ENCODE measurements around the gene NECTIN3. TPM values are rescaled to one million over a fixed set of nuclear protein-coding genes. Genes with fewer than 3 reads are reported as not detected.
A peak's percentile ranks its signal among the peaks of the same experiment; 100 is the strongest.

Gene NECTIN3
- polyA plus RNA-seq, 1 experiment = 98.3 TPM

- ChIA-PET POLR2A (no interaction called here), CTCF (interaction anchor here (0.7 to 1.0 kb wide), 4 partner anchors 10 to 1679 kb away, joined by 3 to 4 read pairs (median 3); no protein-coding TSS in a partner anchor)
- peak; percentile 35 for TF ChIP-seq CTCF (IDR thresholded peaks at IDR 0.05; ENCODE audit: low read depth, low read length)
- no peak for DNase-seq (ENCODE audit: low read depth, low spot score)
- H3K27ac ChIP-seq (ENCODE audit: low read depth, low read length) = no peak overlapping the region
- H3K4me3 ChIP-seq (ENCODE audit: low read depth, low read length) = no peak overlapping the region
- H3K9me3 ChIP-seq (ENCODE audit: control insufficient read depth, insufficient read depth, low read length) = no peaks in the 10 kb centered on the region
- no peaks in the 10 kb centered on the region for H3K27me3 ChIP-seq (ENCODE audit: control insufficient read depth, insufficient read depth, low read length)
These were observed 138.5 kb downstream of the NECTIN3 start for GRCh38 chr3:111210003-111210711.

GRCh38 chr3:111210866-111211564 lies 139.4 kb downstream of the NECTIN3 start:
- ChIA-PET CTCF (no interaction called here), POLR2A (no interaction called here)
- Histone ChIP-seq H3K4me3 (ENCODE audit: low read depth, low read length) (no peak overlapping the region), H3K27ac (ENCODE audit: low read depth, low read length) (no peak overlapping the region), H3K9me3 (ENCODE audit: control insufficient read depth, insufficient read depth, low read length) (no peaks in the 10 kb centered on the region), H3K27me3 (ENCODE audit: control insufficient read depth, insufficient read depth, low read length) (no peaks in the 10 kb centered on the region)
- no peak for DNase-seq (ENCODE audit: low read depth, low spot score)
- no peak for TF ChIP-seq CTCF (IDR thresholded peaks at IDR 0.05; ENCODE audit: low read depth, low read length)

DNA sequence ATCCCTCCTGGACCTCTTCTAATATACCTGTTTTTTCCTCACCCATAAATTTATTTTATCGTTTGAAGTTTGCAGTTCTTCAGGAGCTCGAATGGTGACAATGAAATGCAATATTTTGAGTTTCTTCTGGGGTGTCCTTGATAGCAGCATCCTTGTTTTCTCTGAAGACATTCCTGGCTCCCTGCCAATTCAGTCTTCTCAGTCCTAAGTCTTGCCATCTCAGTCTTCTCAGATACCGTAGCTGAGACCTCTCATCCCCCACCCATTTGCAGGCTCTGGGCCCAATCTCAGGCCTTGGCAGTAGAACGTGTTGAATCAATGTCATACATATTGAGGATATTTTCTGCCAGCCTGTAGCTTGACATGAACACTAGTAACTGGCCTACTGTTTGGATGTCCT lies 140.9 kb downstream of the NECTIN3 start:
- Histone ChIP-seq H3K9me3 (ENCODE audit: control insufficient read depth, insufficient read depth, low read length) (no peaks in the 10 kb centered on the region), H3K27ac (ENCODE audit: low read depth, low read length) (no peak overlapping the region), H3K27me3 (ENCODE audit: control insufficient read depth, insufficient read depth, low read length) (no peaks in the 10 kb centered on the region), H3K4me3 (ENCODE audit: low read depth, low read length) (no peak overlapping the region)
- DNase-seq (ENCODE audit: low read depth, low spot score) = no peak
- POLR2A ChIA-PET = no interaction called here
- CTCF ChIA-PET = no interaction called here
- TF ChIP-seq CTCF (IDR thresholded peaks at IDR 0.05; ENCODE audit: low read depth, low read length) = no peak

GRCh38 chr3:111215481-111215880 lies 143.9 kb downstream of the NECTIN3 start:
- Histone ChIP-seq H3K9me3 (ENCODE audit: control insufficient read depth, insufficient read depth, low read length) (no peaks in the 10 kb centered on the region), H3K27ac (ENCODE audit: low read depth, low read length) (no peak overlapping the region), H3K27me3 (ENCODE audit: control insufficient read depth, insufficient read depth, low read length) (no peaks in the 10 kb centered on the region), H3K4me3 (ENCODE audit: low read depth, low read length) (no peak overlapping the region)
- ChIA-PET POLR2A (no interaction called here), CTCF (no interaction called here)
- no peak for TF ChIP-seq CTCF (IDR thresholded peaks at IDR 0.05; ENCODE audit: low read depth, low read length)
- no peak for DNase-seq (ENCODE audit: low read depth, low spot score)

DNA sequence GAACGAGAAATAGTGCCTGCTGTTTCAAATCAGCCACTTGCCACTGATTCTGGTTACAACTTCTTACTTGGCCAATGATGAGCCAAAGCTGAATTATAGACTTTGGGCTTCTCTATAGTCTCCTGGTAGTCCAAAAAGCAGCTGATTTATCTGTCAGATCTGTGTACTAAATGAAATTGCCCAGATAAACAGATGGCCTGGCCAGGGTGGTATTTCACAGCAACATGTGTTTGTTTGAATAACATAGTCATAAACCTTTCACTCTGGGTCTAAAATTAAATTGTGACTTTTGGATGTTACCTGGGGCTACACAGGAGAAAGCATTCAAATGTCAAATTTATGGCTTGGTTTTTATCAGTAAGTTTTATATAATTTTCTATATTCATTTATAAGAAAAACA lies 147.0 kb downstream of the NECTIN3 start:
- POLR2A ChIA-PET = no interaction called here
- H3K9me3 ChIP-seq (ENCODE audit: control insufficient read depth, insufficient read depth, low read length) = no peaks in the 10 kb centered on the region
- no peaks in the 10 kb centered on the region for H3K27me3 ChIP-seq (ENCODE audit: control insufficient read depth, insufficient read depth, low read length)
- no peak for DNase-seq (ENCODE audit: low read depth, low spot score)
- no peak overlapping the region for H3K27ac ChIP-seq (ENCODE audit: low read depth, low read length)
- CTCF ChIA-PET = no interaction called here
- TF ChIP-seq CTCF (IDR thresholded peaks at IDR 0.05; ENCODE audit: low read depth, low read length) = no peak
- no peak overlapping the region for H3K4me3 ChIP-seq (ENCODE audit: low read depth, low read length)
